ENCODE measurements around the gene WDFY4. TPM values are rescaled to one million over a fixed set of nuclear protein-coding genes. Genes with fewer than 3 reads are reported as not detected.

The WDFY4 gene
- total and polyA plus RNA-seq, 11 donors: 0.46 to 19.8 (median 1.0) TPM

GRCh38 chr10:48799341-48800006 is 114.8 kb downstream of the WDFY4 start:
- no peaks in the 10 kb centered on the region for H3K36me3 ChIP-seq
- no peak for DNase-seq
- no peaks in the 10 kb centered on the region for H3K9me3 ChIP-seq
- TF ChIP-seq POLR2A (IDR thresholded peaks at IDR 0.05) (no peak), CTCF (IDR thresholded peaks at IDR 0.05) (no peak)
- no peaks in the 10 kb centered on the region for H3K27me3 ChIP-seq
- H3K4me1 ChIP-seq: peaks cover 0 to 56% (median 19%) of the 10 kb centered on the region in 12 donors
- intact Hi-C loops (cut with DNase I): no loop called here
- peak overlapping the region in 9 of 12 donors; percentile 29 to 94 (median 78) for H3K27ac ChIP-seq
- 90 to 94% (median 93%) methylated on average over 17 of the region's 17 CpGs for WGBS, 4 donors
- peak in 1 of 4 donors; percentile 13 for ATAC-seq
- H3K4me3 ChIP-seq: no peak overlapping the region

GRCh38 chr10:48800007-48800675 is 115.5 kb downstream of the WDFY4 start:
- TF ChIP-seq POLR2A (IDR thresholded peaks at IDR 0.05): no peak
- Histone ChIP-seq H3K36me3 (no peaks in the 10 kb centered on the region), H3K27me3 (no peaks in the 10 kb centered on the region), H3K27ac (peak overlapping the region; percentile 25 to 94 (median 73)), H3K4me3 (no peak overlapping the region), H3K4me1 (peaks cover 0 to 63% (median 26%) of the 10 kb centered on the region in 12 donors), H3K9me3 (no peaks in the 10 kb centered on the region)
- ATAC-seq (peak; percentile 19 to 76 (median 68)), DNase-seq (no peak)
- intact Hi-C loops (cut with DNase I): no loop called here
- WGBS, 4 donors: 79 to 84% (median 80%) methylated on average over 12 of the region's 12 CpGs

- intact Hi-C loops (cut with DNase I): no loop called here
- ATAC-seq (peak; percentile 24 to 72 (median 70)), DNase-seq (no peak)
- TF ChIP-seq POLR2A (IDR thresholded peaks at IDR 0.05) (no peak), CTCF (IDR thresholded peaks at IDR 0.05) (no peak)
- no peaks in the 10 kb centered on the region for H3K27me3 ChIP-seq
- peaks cover 0 to 72% (median 31%) of the 10 kb centered on the region in 12 donors for H3K4me1 ChIP-seq
- H3K9me3 ChIP-seq: no peaks in the 10 kb centered on the region
- H3K27ac ChIP-seq: peak overlapping the region; percentile 29 to 94 (median 77)
- no peaks in the 10 kb centered on the region for H3K36me3 ChIP-seq
- H3K4me3 ChIP-seq: no peak overlapping the region
These were observed 116.3 kb downstream of the WDFY4 start for GRCh38 chr10:48801001-48801421.

- 64 to 91% (median 85%) methylated on average over 2 of the region's 2 CpGs for WGBS, 4 donors
- TF ChIP-seq POLR2A (IDR thresholded peaks at IDR 0.05) (no peak), CTCF (IDR thresholded peaks at IDR 0.05) (no peak)
- intact Hi-C loops (cut with DNase I): no loop called here
- ATAC-seq (no peak), DNase-seq (no peak)
- Histone ChIP-seq H3K27me3 (no peaks in the 10 kb centered on the region), H3K4me1 (peaks cover 0 to 80% (median 33%) of the 10 kb centered on the region in 12 donors), H3K27ac (no peak overlapping the region), H3K4me3 (no peak overlapping the region), H3K36me3 (no peaks in the 10 kb centered on the region), H3K9me3 (no peaks in the 10 kb centered on the region)
These were observed 118.0 kb downstream of the WDFY4 start for GRCh38 chr10:48802611-48803071.
